HepG2 (cell line): ENCODE data around the gene CTXN1. TPM values are rescaled to one million over a fixed set of nuclear protein-coding genes. Genes with fewer than 3 reads are reported as not detected.

Source experiments
- ATAC-seq: fragments of 200-7000 bp; cut with Tn5 transposase; 3 replicates; pipeline ENCODE4 v1.9.1; 2020; ENCODE audit warnings: mild to moderate bottlenecking, moderate library complexity
- BruUV-seq: library from RNA; stranded (reverse); fragments of 400-500 nt; replicated peaks from 2 replicates; lab custom pipeline; 2021; lab: Mats Ljungman, UMichigan
- CTCF ChIA-PET: fragments of 300-600 bp; formaldehyde crosslinking; extraction: SDS; loops from one replicate; lab custom pipeline; 2021; ENCODE audit warnings: low total read pairs, inconsistent platforms, low intra/inter-chr PET ratio; lab: Yijun Ruan, JAX
- POLR2A ChIA-PET: fragments of 350-600 bp; sonication (Branson Sonifier 250); formaldehyde crosslinking; loops from one replicate; lab custom pipeline; 2020; ENCODE audit warnings: antibody characterized with exemption, inconsistent platforms; lab: Yijun Ruan, JAX
- DNase-seq: peaks from one replicate; pipeline ENCODE4 v3.0.0-alpha.2; 2015; ENCODE audit warnings: low spot score
- FAIRE-seq: peaks from 3 replicates; lab custom pipeline; 2011; peaks lifted over from hg19 to GRCh38; lab: Jason Lieb, UNC
- H2AFZ ChIP-seq: one replicate; pipeline ENCODE4 v1.6.1; 2011; ENCODE audit warnings: low read length, inconsistent platforms
- H3K27ac ChIP-seq: fragments of 300-600 bp; 3 replicates; pipeline ENCODE4 v1.8.0; 2011; ENCODE audit warnings: mixed run types, mild to moderate bottlenecking, mixed read lengths, low read length, inconsistent platforms; ENCODE audit not compliant: insufficient read depth; ENCODE audit errors: extremely low read length
- H3K27me3 ChIP-seq, 2 experiments: fragments of 200-600 bp in 1 of 2; 2 replicates in 1 of 2; 3 replicates in 1 of 2; pipeline versions ENCODE4 v1.6.0 to v1.8.0; 2011; ENCODE audit warnings: low read length in 2 of 2, mild to moderate bottlenecking in 2 of 2, moderate library complexity in 2 of 2, inconsistent platforms in 1 of 2; ENCODE audit not compliant: insufficient read depth in 2 of 2, control insufficient read depth in 1 of 2
- H3K36me3 ChIP-seq, 2 experiments: fragments of 200-600 bp in 1 of 2; replicated peaks in 1 of 2; 2 replicates in 1 of 2; 3 replicates in 1 of 2; pipeline versions ENCODE4 v1.5.1 to v1.8.0; 2011; ENCODE audit warnings: low read length in 2 of 2, inconsistent platforms in 1 of 2; ENCODE audit not compliant: insufficient read depth in 2 of 2, control insufficient read depth in 1 of 2
- H3K4me1 ChIP-seq: 2 replicates; pipeline ENCODE4 v1.5.1; 2012; ENCODE audit warnings: low read length, inconsistent platforms; ENCODE audit not compliant: insufficient read depth
- H3K4me2 ChIP-seq: 2 replicates; pipeline ENCODE4 v1.6.0; 2011; ENCODE audit warnings: low read depth, low read length, inconsistent platforms
- H3K4me3 ChIP-seq, 3 experiments: fragments of 200-600 bp in 1 of 3; sonication (generic), shearing (Covaris generic) in 1 of 3; replicated peaks in 1 of 3; 2 replicates each; pipeline ENCODE4 v1.5.1; 2011 to 2016; ENCODE audit warnings: low read length in 3 of 3, inconsistent platforms in 2 of 3, low read depth in 2 of 3, mild to moderate bottlenecking in 2 of 3, control low read depth in 1 of 3, mixed read lengths in 1 of 3; ENCODE audit not compliant: insufficient read depth in 1 of 3
- H3K79me2 ChIP-seq: one replicate; pipeline ENCODE4 v1.6.1; 2011; ENCODE audit warnings: low read length, inconsistent platforms; ENCODE audit not compliant: insufficient read depth
- H3K9ac ChIP-seq: 2 replicates; pipeline ENCODE4 v1.6.0; 2011; ENCODE audit warnings: mild to moderate bottlenecking, low read depth, low read length, inconsistent platforms; ENCODE audit not compliant: insufficient read depth
- H3K9me3 ChIP-seq: 2 replicates; pipeline ENCODE4 v1.5.1; 2012; ENCODE audit warnings: mild to moderate bottlenecking, low read length
- H4K20me1 ChIP-seq: 2 replicates; pipeline ENCODE4 v1.6.0; 2011; ENCODE audit warnings: inconsistent platforms, mild to moderate bottlenecking, low read length, moderate library complexity; ENCODE audit not compliant: insufficient read depth
- ELF1 ChIP-seq: sonication (generic); formaldehyde crosslinking; IDR thresholded peaks from 2 replicates; pipeline ENCODE4 v1.4.0; 2020; ENCODE audit warnings: missing genetic modification reagents
- FOSL1 ChIP-seq: sonication (generic); formaldehyde crosslinking; IDR thresholded peaks from 2 replicates; pipeline ENCODE4 v1.9.0; 2021; ENCODE audit warnings: missing genetic modification reagents, borderline replicate concordance
- FOXP4 ChIP-seq: sonication (generic); formaldehyde crosslinking; IDR thresholded peaks from 2 replicates; pipeline ENCODE4 v1.4.0; 2020; ENCODE audit warnings: missing genetic modification reagents
- LCORL ChIP-seq, 2 experiments: fragments of 450-650 bp in 1 of 2; sonication (generic) in 1 of 2; formaldehyde crosslinking in 1 of 2; IDR thresholded peaks; 2 replicates each; pipeline versions ENCODE4 v1.5.0 to v1.6.1; 2017 to 2020; ENCODE audit warnings: antibody characterized with exemption in 1 of 2, missing genetic modification reagents in 1 of 2
- MZF1 ChIP-seq: sonication (generic); formaldehyde crosslinking; IDR thresholded peaks from 2 replicates; pipeline ENCODE4 v1.8.1; 2023; ENCODE audit warnings: mild to moderate bottlenecking, missing genetic modification reagents, borderline replicate concordance
- NCOA1 ChIP-seq: sonication (generic); formaldehyde crosslinking; IDR thresholded peaks from 2 replicates; pipeline ENCODE4 v1.9.0; 2021; ENCODE audit warnings: missing genetic modification reagents
- POLR2G ChIP-seq: fragments of 200-400 bp; formaldehyde crosslinking; IDR thresholded peaks from 2 replicates; pipeline ENCODE4 v1.6.1; 2018; ENCODE audit warnings: mild to moderate bottlenecking, low read depth, low read length, moderate library complexity
- TEAD3 ChIP-seq: optimal IDR thresholded peaks from 2 replicates; pipeline ENCODE3; 2016; ENCODE audit warnings: borderline replicate concordance
- ZNF44 ChIP-seq: sonication (generic); formaldehyde crosslinking; IDR thresholded peaks from 2 replicates; pipeline ENCODE4 v1.5.1; 2020; ENCODE audit warnings: mild to moderate bottlenecking, missing genetic modification reagents
- ZNF501 ChIP-seq: sonication (generic); formaldehyde crosslinking; IDR thresholded peaks from 2 replicates; pipeline ENCODE4 v1.5.1; 2020; ENCODE audit warnings: mild to moderate bottlenecking, moderate library complexity, missing genetic modification reagents
- ZZZ3 ChIP-seq: sonication (generic); formaldehyde crosslinking; IDR thresholded peaks from 2 replicates; pipeline ENCODE4 v1.4.0; 2020; ENCODE audit warnings: missing genetic modification reagents, mild to moderate bottlenecking, borderline replicate concordance
- WGBS: methylation state at CpG from one replicate; pipeline ENCODE4 v1.1.6; 2017; ENCODE audit warnings: low lambda C conversion rate; 5-methylcytosine and 5-hydroxymethylcytosine counted together
- in situ Hi-C: cut with HindIII; loops from 2 replicates; pipeline ENCODE4 v1.10.0; 2017; ENCODE audit warnings: low pct_unique_long_range_greater_than_20kb; ENCODE audit not compliant: extremely low pct_ligation_motif_present
- intact Hi-C: fragments of 100-400 bp; cut with micrococcal nuclease; formaldehyde crosslinking; loops from one replicate; pipeline ENCODE4 v1.10.0; 2022; ENCODE audit not compliant: unreplicated experiment
- polyA plus RNA-seq, 8 experiments: library from polyadenylated mRNA; depleted of rRNA in 3 of 8; stranded (reverse) in 7 of 8; unstranded in 1 of 8; fragments of >200 nt; fragmentation: Illumina TruSeq in 4 of 8; extraction: Trizol in 4 of 8; gene quantifications; 2 replicates each; pipeline versions ENCODE4 v1.2.1 to v1.2.3, GENCODE V29; 2011 to 2016; ENCODE audit warnings: low read depth in 4 of 8, missing spikeins in 1 of 8, mixed read lengths in 1 of 8; ENCODE audit not compliant: insufficient read depth in 1 of 8
- total RNA-seq, 5 experiments: library from RNA; depleted of rRNA; stranded (reverse); fragments of >200 nt; fragmentation: Illumina TruSeq; extraction: Trizol; gene quantifications; 2 replicates each; pipeline ENCODE4 v1.2.3, GENCODE V29; 2016; ENCODE audit warnings: low read depth in 1 of 5
- TF ChIP-seq, protein P1 (sequence below): sonication (generic); formaldehyde crosslinking; conservative IDR thresholded peaks from 2 replicates; pipeline ENCODE4 v1.4.0; 2020; ENCODE audit warnings: missing genetic modification reagents

The CTXN1 gene
- total and polyA plus RNA-seq, 2 of the 13 experiments (the other 11 are each of a cell fraction or from before 2014, with no cell fraction given) = 0.11 TPM; not detected in 1

GRCh38 chr19:7916955-7917266 is 9.0 kb downstream of the CTXN1 start:
- no peaks in the 10 kb centered on the region for H3K79me2 ChIP-seq
- peak overlapping the region; percentile 89 for H3K4me2 ChIP-seq
- BruUV-seq = no TSS peak
- H3K27me3 ChIP-seq = no peaks in the 10 kb centered on the region; a peak in 1 of 5 replicates
- TF ChIP-seq ZNF44 (CRISPR knock-in tag) = no peak
- TF ChIP-seq ZNF501 (CRISPR knock-in tag) = 0 out of 2 replicates have a peak, but pooled peaks have one; percentile 5
- TF ChIP-seq POLR2G = 0 out of 2 replicates have a peak, but pooled peaks have one; percentile 19
- H3K9ac ChIP-seq = peak overlapping the region; percentile 49; the same call in 1 of the 2 replicates
- WGBS = 17% methylated on average over 4 of the region's 12 CpGs
- intact Hi-C loops = no loop called here
- H3K4me3 ChIP-seq = peak overlapping the region; percentile 40 to 70 (median 57); a peak in 5 of 6 replicates
- POLR2A ChIA-PET = interaction anchor here (1.1 to 6.4 kb wide), 3 partner anchors 15 to 27 kb away, joined by 3 to 85 read pairs (median 83); partner anchors contain the start of genes MAP2K7 and TIMM44
- FAIRE-seq (no peak), DNase-seq (no peak), ATAC-seq (no peak)
- no peaks in the 10 kb centered on the region for H3K9me3 ChIP-seq
- H4K20me1 ChIP-seq = peaks cover 5% of the 10 kb centered on the region; the same call in 1 of the 2 replicates
- CTCF ChIA-PET = no interaction called here
- in situ Hi-C loops = no loop called here
- H3K36me3 ChIP-seq = peaks cover 4 to 7% of the 10 kb centered on the region in 2 experiments; a peak in 2 of 5 replicates
- H2AFZ ChIP-seq = no peak overlapping the region
- H3K4me1 ChIP-seq = peaks cover 41% of the 10 kb centered on the region
- peak overlapping the region; percentile 30 for H3K27ac ChIP-seq

GRCh38 chr19:7916103-7916954 is 9.6 kb downstream of the CTXN1 start:
- FAIRE-seq (no peak), DNase-seq (no peak), ATAC-seq (peak; percentile 34)
- 4% methylated on average over 11 of the region's 104 CpGs for WGBS
- intact Hi-C loops (no loop called here), in situ Hi-C loops (no loop called here)
- Histone ChIP-seq H4K20me1 (peaks cover 5% of the 10 kb centered on the region; the same call in 1 of the 2 replicates), H3K27me3 (no peaks in the 10 kb centered on the region; a peak in 1 of 5 replicates), H3K4me2 (peak overlapping the region; percentile 89), H3K36me3 (peaks cover 4 to 6% of the 10 kb centered on the region in 2 experiments; a peak in 2 of 5 replicates), H3K27ac (peak overlapping the region; percentile 30), H3K9ac (peak overlapping the region; percentile 52), H3K4me1 (peaks cover 38% of the 10 kb centered on the region), H3K4me3 (peak overlapping the region; percentile 40 to 70 (median 57)), H3K79me2 (no peaks in the 10 kb centered on the region), H3K9me3 (no peaks in the 10 kb centered on the region), H2AFZ (no peak overlapping the region)
- no TSS peak for BruUV-seq
- ChIA-PET CTCF (no interaction called here), POLR2A (interaction anchor here (1.1 to 6.4 kb wide), 3 partner anchors 9 to 28 kb away, joined by 3 to 85 read pairs (median 83); partner anchors contain the start of genes MAP2K7 and TIMM44)
- TF ChIP-seq LCORL (IDR thresholded peaks at IDR 0.05) = no peak
- TF ChIP-seq LCORL (CRISPR knock-in tag; IDR thresholded peaks at IDR 0.05) = no peak
- TF ChIP-seq MZF1 (CRISPR knock-in tag) = no peak
- no peak for TF ChIP-seq ELF1 (CRISPR knock-in tag)
- no peak for TF ChIP-seq NCOA1 (CRISPR knock-in tag)
- TF ChIP-seq TEAD3 (CRISPR knock-in tag) = no peak
- TF ChIP-seq, protein P1, sequence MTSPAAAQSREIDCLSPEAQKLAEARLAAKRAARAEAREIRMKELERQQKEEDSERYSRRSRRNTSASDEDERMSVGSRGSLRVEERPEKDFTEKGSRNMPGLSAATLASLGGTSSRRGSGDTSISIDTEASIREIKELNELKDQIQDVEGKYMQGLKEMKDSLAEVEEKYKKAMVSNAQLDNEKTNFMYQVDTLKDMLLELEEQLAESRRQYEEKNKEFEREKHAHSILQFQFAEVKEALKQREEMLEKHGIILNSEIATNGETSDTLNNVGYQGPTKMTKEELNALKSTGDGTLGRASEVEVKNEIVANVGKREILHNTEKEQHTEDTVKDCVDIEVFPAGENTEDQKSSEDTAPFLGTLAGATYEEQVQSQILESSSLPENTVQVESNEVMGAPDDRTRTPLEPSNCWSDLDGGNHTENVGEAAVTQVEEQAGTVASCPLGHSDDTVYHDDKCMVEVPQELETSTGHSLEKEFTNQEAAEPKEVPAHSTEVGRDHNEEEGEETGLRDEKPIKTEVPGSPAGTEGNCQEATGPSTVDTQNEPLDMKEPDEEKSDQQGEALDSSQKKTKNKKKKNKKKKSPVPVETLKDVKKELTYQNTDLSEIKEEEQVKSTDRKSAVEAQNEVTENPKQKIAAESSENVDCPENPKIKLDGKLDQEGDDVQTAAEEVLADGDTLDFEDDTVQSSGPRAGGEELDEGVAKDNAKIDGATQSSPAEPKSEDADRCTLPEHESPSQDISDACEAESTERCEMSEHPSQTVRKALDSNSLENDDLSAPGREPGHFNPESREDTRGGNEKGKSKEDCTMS = no peak
- TF ChIP-seq FOXP4 (CRISPR knock-in tag) = no peak
- no peak for TF ChIP-seq ZZZ3 (CRISPR knock-in tag)
- no peak for TF ChIP-seq FOSL1 (CRISPR knock-in tag)
